Fibroblast of lung (primary cell): ENCODE results near the gene PRRC2B.

ENCODE experiments used
- CTCF ChIP-seq, 2 donors: IDR thresholded peaks in 1 of 2; conservative IDR thresholded peaks in 1 of 2; 1 replicate in 1 of 2; 2 replicates in 1 of 2; pipeline ENCODE4 v1.5.1; 2011 to 2012; ENCODE audit warnings: low read length in 2 of 2, control low read depth in 1 of 2, inconsistent platforms in 1 of 2, low read depth in 1 of 2, mild to moderate bottlenecking in 1 of 2
- EZH2 ChIP-seq: IDR thresholded peaks from 2 replicates; pipeline ENCODE4 v1.5.1; 2012; ENCODE audit warnings: low read length, control low read depth, mild to moderate bottlenecking; ENCODE audit errors: missing control alignments

DNA sequence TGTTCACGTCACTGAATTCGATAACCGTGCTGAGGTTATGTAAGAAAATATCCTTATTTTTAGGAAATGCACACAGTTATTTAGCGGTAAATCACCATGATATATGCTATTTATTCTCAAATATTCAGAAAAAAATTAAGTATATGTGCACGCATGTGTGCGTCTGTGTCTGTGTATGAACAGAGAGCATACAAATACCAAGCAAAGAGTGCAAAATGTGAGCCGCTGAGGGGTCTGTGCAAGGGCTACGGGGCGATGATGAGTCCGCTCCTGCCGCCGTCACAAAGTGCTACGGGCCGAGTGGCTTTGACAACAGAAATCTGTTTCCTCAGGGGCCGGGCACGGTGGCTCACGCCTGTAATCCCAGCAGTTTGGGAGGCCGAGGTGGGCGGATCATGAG lies 144.1 kb downstream of the PRRC2B start:
- TF ChIP-seq CTCF (conservative IDR thresholded peaks at IDR 0.05 in 1 of 2, IDR thresholded peaks at IDR 0.05 in 1 of 2; ENCODE audit: low read depth in 1 of 2, low read length in 2 of 2), result no peak
- no peak for TF ChIP-seq EZH2
